ENCODE results near the gene TRMU. TPM values are rescaled to one million over a fixed set of nuclear protein-coding genes. Genes with fewer than 3 reads are reported as not detected.

The TRMU gene
- total and polyA plus RNA-seq, 2 of the 8 experiments (the other 6 are each of a cell fraction or from before 2014, with no cell fraction given), result 43.4 to 70.6 TPM

DNA sequence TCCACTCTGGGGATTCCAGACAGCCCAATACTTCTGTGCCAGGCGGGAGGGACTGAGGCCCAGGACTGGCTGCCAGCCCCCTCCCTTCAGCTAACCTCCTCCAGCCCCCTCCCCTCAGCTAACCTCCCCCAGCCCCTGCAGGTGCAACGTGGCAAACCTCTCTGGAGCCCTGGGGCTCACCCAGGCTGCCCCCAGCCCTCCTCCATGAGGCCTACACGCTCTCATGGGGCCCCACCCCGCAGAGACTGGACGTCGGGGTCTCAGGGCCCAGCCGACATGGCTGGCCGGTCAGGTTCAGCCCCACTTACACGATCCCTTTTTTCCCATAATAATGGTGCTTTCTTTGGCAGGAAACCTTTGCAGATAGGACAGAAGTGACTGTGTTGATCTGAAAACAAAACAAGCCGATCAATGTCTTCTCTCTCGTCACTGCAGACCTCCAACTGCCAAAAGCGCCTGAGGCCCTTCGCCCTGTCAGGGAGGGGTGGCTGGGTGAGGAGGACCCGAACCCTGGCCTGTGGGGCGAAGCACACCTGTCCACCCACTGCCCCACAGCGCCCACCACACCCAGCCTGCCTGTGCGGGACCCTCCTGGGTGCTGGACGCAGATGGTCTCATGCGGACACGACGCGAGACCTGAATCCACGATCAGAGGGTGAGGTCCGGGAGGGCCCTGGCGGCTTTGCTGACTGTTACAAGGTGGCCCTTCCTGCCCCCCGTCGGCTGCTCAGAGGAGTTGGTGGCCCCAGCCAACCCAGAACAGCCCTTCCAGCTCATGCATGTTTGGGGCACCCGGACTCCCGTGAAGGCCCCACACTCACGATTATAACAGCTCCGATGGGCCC, 33.6 kb downstream of the TRMU start:
- Histone ChIP-seq H4K91ac (replicated peaks; ENCODE audit: insufficient read length, low read length) (no peak overlapping the region), H2AFZ (ENCODE audit: low read length) (no peak overlapping the region), H3K9ac (replicated peaks in 1 of 4; ENCODE audit: extremely low read depth in 1 of 4, low read depth in 3 of 4, low read length in 3 of 4) (no peak overlapping the region), H3K23ac (ENCODE audit: insufficient read length) (no peak overlapping the region), H3K27me3 (replicated peaks in 1 of 4; ENCODE audit: control insufficient read depth in 3 of 4, extremely low read depth in 1 of 4, insufficient read depth in 3 of 4, low read length in 3 of 4) (no peaks in the 10 kb centered on the region), H2BK120ac (replicated peaks; ENCODE audit: low read depth, low read length) (no peak overlapping the region), H3K9me3 (ENCODE audit: insufficient read depth in 2 of 2, low read depth in 1 of 2, low read length in 1 of 2) (no peaks in the 10 kb centered on the region), H3K23me2 (ENCODE audit: low read depth, low read length) (peaks cover 9% of the 10 kb centered on the region; the same call in 1 of the 2 replicates), H2BK12ac (ENCODE audit: low read depth, low read length) (no peak overlapping the region), H3K4me3 (ENCODE audit: extremely low read depth in 1 of 4, insufficient read depth in 2 of 4, low read depth in 3 of 4, low read length in 4 of 4) (no peak overlapping the region), H2AK5ac (ENCODE audit: low read depth, low read length) (no peak overlapping the region), H4K8ac (ENCODE audit: extremely low read depth, insufficient read depth, low read length) (peak overlapping the region; percentile 59; the same call in 1 of the 2 replicates), H2BK5ac (ENCODE audit: low read depth, low read length) (no peak overlapping the region), H3K56ac (replicated peaks; ENCODE audit: insufficient read length, low read depth, low read length) (no peak overlapping the region), H3K4me2 (ENCODE audit: insufficient read depth in 1 of 2, low read depth in 2 of 2, low read length in 2 of 2) (no peak overlapping the region), H3K18ac (ENCODE audit: extremely low read depth, low read length) (no peak overlapping the region), H4K20me1 (replicated peaks in 1 of 2; ENCODE audit: control insufficient read depth in 1 of 2, insufficient read depth in 2 of 2, low read length in 2 of 2) (peaks cover 0 to 11% of the 10 kb centered on the region in 2 experiments), H3K36me3 (ENCODE audit: control insufficient read depth in 2 of 4, insufficient read depth in 4 of 4, low read length in 3 of 4) (peaks cover 0 to 2% (median 0%) of the 10 kb centered on the region in 4 experiments; a peak in 3 of 8 replicates), H3K79me1 (ENCODE audit: low read depth, low read length) (no peaks in the 10 kb centered on the region; the same call in 1 of the 2 replicates), H3K14ac (ENCODE audit: insufficient read length) (no peak overlapping the region), H3K4me1 (replicated peaks in 1 of 4; ENCODE audit: control insufficient read depth in 3 of 4, insufficient read depth in 4 of 4, low read length in 3 of 4) (peaks cover 0 to 15% (median 6%) of the 10 kb centered on the region in 4 experiments; a peak in 5 of 7 replicates), H2BK20ac (ENCODE audit: low read length) (no peak overlapping the region), H2BK15ac (ENCODE audit: low read length) (no peak overlapping the region), H3K27ac (ENCODE audit: low read depth, low read length) (no peak overlapping the region), H3K4ac (replicated peaks; ENCODE audit: insufficient read length, low read depth, low read length) (no peak overlapping the region), H4K5ac (ENCODE audit: insufficient read length, low read depth, low read length) (no peak overlapping the region), H3K79me2 (ENCODE audit: control insufficient read depth in 1 of 2, insufficient read depth in 2 of 2, low read length in 2 of 2) (no peaks in the 10 kb centered on the region)
- DNase-seq (ENCODE audit: low read depth in 1 of 2, low spot score in 2 of 2) (no peak), FAIRE-seq (no peak)
- POLR2A ChIA-PET (ENCODE audit: partially characterized antibody), result interaction anchor here (1.7 kb wide), 1 partner anchor 172 kb away, joined by 9 read pairs; no protein-coding TSS in a partner anchor
- CTCF ChIA-PET (ENCODE audit: partially characterized antibody), result interaction anchor here (1.0 to 5.4 kb wide), 10 partner anchors 12 to 313 kb away, joined by 3 to 82 read pairs (median 7); no protein-coding TSS in a partner anchor
- WGBS, 2 experiments (ENCODE audit: extremely low coverage in 1 of 2, insufficient coverage in 1 of 2, insufficient read length in 1 of 2, insufficient replicate concordance in 2 of 2, low coverage in 1 of 2, low lambda C conversion rate in 2 of 2, missing lambda C conversion rate in 1 of 2), result 90% methylated on average over 24 of the region's 31 CpGs; no CpG with 5 or more reads in 1 of the 2 experiments
- no peak for TF ChIP-seq CREB1 (IDR thresholded peaks at IDR 0.05)
- no peak for TF ChIP-seq ASH2L (IDR thresholded peaks at IDR 0.05; ENCODE audit: low read length)
- TF ChIP-seq HDAC2 (IDR thresholded peaks at IDR 0.05; ENCODE audit: borderline replicate concordance in 1 of 2, low read depth in 2 of 2, low read length in 2 of 2), result no peak
- TF ChIP-seq SIN3A (conservative IDR thresholded peaks at IDR 0.05 in 1 of 2, IDR thresholded peaks at IDR 0.05 in 1 of 2; ENCODE audit: low read depth in 1 of 2, low read length in 2 of 2), result no peak
- no peak for TF ChIP-seq CHD1 (IDR thresholded peaks at IDR 0.05; ENCODE audit: low read depth, low read length)
- no peak for TF ChIP-seq JUND (IDR thresholded peaks at IDR 0.05; ENCODE audit: low read length)
- no peak for TF ChIP-seq SIRT6 (IDR thresholded peaks at IDR 0.05; ENCODE audit: low read length)
- no peak for TF ChIP-seq USF2 (IDR thresholded peaks at IDR 0.05; ENCODE audit: low read length)
